K562 (cell line): Measurements from ENCODE around the gene SLC26A11. TPM values are rescaled to one million over a fixed set of nuclear protein-coding genes. Genes with fewer than 3 reads are reported as not detected.

Experiments used
- ATAC-seq: fragments of 200-7000 bp; cut with Tn5 transposase; 3 replicates; pipeline ENCODE4 v1.9.1; 2020; ENCODE audit warnings: moderate library complexity
- BruUV-seq: library from RNA; stranded (reverse); fragments of 400-500 nt; replicated peaks from 2 replicates; lab custom pipeline; 2021; lab: Mats Ljungman, UMichigan
- CTCF ChIA-PET: fragments of 300-600 bp; formaldehyde crosslinking; extraction: SDS; loops from one replicate; lab custom pipeline; 2021; ENCODE audit warnings: low intra/inter-chr PET ratio; lab: Yijun Ruan, JAX
- POLR2A ChIA-PET: fragments of 300-600, 350-650 bp; sonication (Branson Sonifier 250); formaldehyde crosslinking; extraction: SDS; loops from one replicate; lab custom pipeline; 2021; ENCODE audit warnings: antibody characterized with exemption, inconsistent platforms; lab: Yijun Ruan, JAX
- DNase-seq, 4 experiments: peaks; one replicate each; pipeline versions ENCODE4 v3.0.0 to v3.0.0-alpha.2; 2011 to 2018; ENCODE audit warnings: low spot score in 3 of 4, mixed read lengths in 3 of 4; ENCODE audit errors: extremely low read depth in 1 of 4
- FAIRE-seq: peaks from 2 replicates; lab custom pipeline; 2011; peaks lifted over from hg19 to GRCh38; lab: Jason Lieb, UNC
- H2AFZ ChIP-seq: 2 replicates; pipeline ENCODE4 v1.6.0; 2011; ENCODE audit warnings: low read depth, low read length, control low read depth, inconsistent platforms
- H3K27ac ChIP-seq: fragments of 200-600 bp; 3 replicates; pipeline ENCODE4 v1.8.0; 2011; ENCODE audit warnings: low read depth, mild to moderate bottlenecking, control low read depth, inconsistent platforms, low read length, moderate library complexity, mixed read lengths; ENCODE audit errors: extremely low read depth
- H3K27me3 ChIP-seq, 2 experiments: fragments of 300-600 bp in 1 of 2; 2 replicates in 1 of 2; 3 replicates in 1 of 2; pipeline versions ENCODE4 v1.6.0 to v1.8.0; 2011; ENCODE audit warnings: inconsistent platforms in 2 of 2, low read length in 2 of 2, mild to moderate bottlenecking in 1 of 2, mixed read lengths in 1 of 2, moderate library complexity in 1 of 2; ENCODE audit not compliant: control insufficient read depth in 2 of 2, insufficient read depth in 2 of 2
- H3K36me3 ChIP-seq: fragments of 300-600 bp; 3 replicates; pipeline ENCODE4 v1.8.0; 2011; ENCODE audit warnings: mild to moderate bottlenecking, low read length, inconsistent platforms; ENCODE audit not compliant: control insufficient read depth, insufficient read depth
- H3K4me1 ChIP-seq, 2 experiments: fragments of 200-600 bp in 1 of 2; replicated peaks in 1 of 2; 2 replicates in 1 of 2; 3 replicates in 1 of 2; pipeline versions ENCODE4 v1.5.1 to v1.8.0; 2011; ENCODE audit warnings: inconsistent platforms in 2 of 2, low read length in 2 of 2, mild to moderate bottlenecking in 1 of 2, mixed read lengths in 1 of 2, moderate library complexity in 1 of 2; ENCODE audit not compliant: control insufficient read depth in 2 of 2, insufficient read depth in 2 of 2
- H3K4me2 ChIP-seq: 2 replicates; pipeline ENCODE4 v1.6.1; 2011; ENCODE audit warnings: low read length, control low read depth, inconsistent platforms, mixed read lengths; ENCODE audit not compliant: insufficient read depth
- H3K4me3 ChIP-seq: fragments of 200-600 bp; sonication (generic), shearing (Covaris generic); 2 replicates; pipeline ENCODE4 v1.5.1; 2016; ENCODE audit warnings: control low read depth, inconsistent platforms
- H3K79me2 ChIP-seq: fragments of 200-600 bp; 3 replicates; pipeline ENCODE4 v1.8.0; 2011; ENCODE audit warnings: low read length, inconsistent platforms; ENCODE audit not compliant: control insufficient read depth, insufficient read depth
- H3K9ac ChIP-seq, 2 experiments: 2 replicates each; pipeline versions ENCODE4 v1.6.0 to v1.6.1; 2011; ENCODE audit warnings: low read depth in 2 of 2, low read length in 2 of 2, control low read depth in 1 of 2, inconsistent platforms in 1 of 2, mild to moderate bottlenecking in 1 of 2, mixed read lengths in 1 of 2; ENCODE audit not compliant: insufficient read depth in 1 of 2
- H3K9me1 ChIP-seq: one replicate; pipeline ENCODE4 v1.6.0; 2011; ENCODE audit warnings: inconsistent platforms, mild to moderate bottlenecking, low read length, moderate library complexity; ENCODE audit not compliant: control insufficient read depth, insufficient read depth
- H3K9me3 ChIP-seq: replicated peaks from 2 replicates; pipeline ENCODE4 v1.5.1; 2011; ENCODE audit warnings: low read depth, low read length, inconsistent platforms; ENCODE audit not compliant: control insufficient read depth, insufficient read depth
- H4K20me1 ChIP-seq: replicated peaks from 2 replicates; pipeline ENCODE4 v1.6.1; 2011; ENCODE audit warnings: low read length, inconsistent platforms, mixed read lengths; ENCODE audit not compliant: control insufficient read depth, insufficient read depth
- CBFA2T2 ChIP-seq: fragments of 450-650 bp; conservative IDR thresholded peaks from 2 replicates; pipeline ENCODE4 v1.6.1; 2017; ENCODE audit warnings: mild to moderate bottlenecking
- EHMT2 ChIP-seq: fragments of 450-650 bp; IDR thresholded peaks from 2 replicates; pipeline ENCODE4 v1.6.1; 2018; ENCODE audit warnings: antibody characterized with exemption
- GABPB1 ChIP-seq: sonication (generic); formaldehyde crosslinking; IDR thresholded peaks from 2 replicates; pipeline ENCODE4 v1.8.0; 2022; ENCODE audit warnings: mild to moderate bottlenecking, missing genetic modification reagents
- HDAC2 ChIP-seq: fragments of 450-650 bp; IDR thresholded peaks from 2 replicates; pipeline ENCODE4 v1.6.1; 2016; ENCODE audit warnings: mild to moderate bottlenecking
- MTA1 ChIP-seq: fragments of 450-650 bp; IDR thresholded peaks from 2 replicates; pipeline ENCODE4 v1.6.1; 2017; ENCODE audit warnings: borderline replicate concordance
- TAF7 ChIP-seq: fragments of 450-650 bp; IDR thresholded peaks from 2 replicates; pipeline ENCODE4 v1.6.1; 2016; ENCODE audit warnings: missing genetic modification characterization, missing compliant biosample characterization
- TCF3 ChIP-seq: sonication (generic); formaldehyde crosslinking; IDR thresholded peaks from 2 replicates; pipeline ENCODE4 v1.4.0; 2020; ENCODE audit warnings: mild to moderate bottlenecking, missing genetic modification reagents
- ZFX ChIP-seq: sonication (generic); formaldehyde crosslinking; IDR thresholded peaks from 2 replicates; pipeline ENCODE4 v1.8.0; 2022; ENCODE audit warnings: mild to moderate bottlenecking, missing genetic modification reagents, moderate library complexity
- ZHX1 ChIP-seq: fragments of 150-350 bp; conservative IDR thresholded peaks from 2 replicates; pipeline ENCODE4 v1.6.1; 2014; ENCODE audit warnings: low read length
- ZNF408 ChIP-seq: fragments of 250-450 bp; sonication (Bioruptor Pico); IDR thresholded peaks from 2 replicates; pipeline ENCODE4 v1.4.0; 2020; ENCODE audit warnings: low read depth, mild to moderate bottlenecking, moderate library complexity
- ZNF431 ChIP-seq: sonication (generic); formaldehyde crosslinking; IDR thresholded peaks from 2 replicates; pipeline ENCODE4 v1.8.0; 2022; ENCODE audit warnings: mild to moderate bottlenecking, missing genetic modification reagents
- ZNF436 ChIP-seq: fragments of 250-450, 450-650 bp; sonication (Bioruptor Pico); formaldehyde crosslinking; IDR thresholded peaks from 2 replicates; pipeline ENCODE4 v1.7.0; 2020; ENCODE audit warnings: mild to moderate bottlenecking
- ZNF592 ChIP-seq: fragments of 450-650 bp; IDR thresholded peaks from 2 replicates; pipeline ENCODE4 v1.6.1; 2017; ENCODE audit warnings: antibody characterized with exemption, mild to moderate bottlenecking
- ZNF707 ChIP-seq: fragments of 250-450 bp; sonication (Bioruptor Pico); conservative IDR thresholded peaks from 2 replicates; pipeline ENCODE4 v1.8.0; 2022; ENCODE audit warnings: inconsistent platforms, mild to moderate bottlenecking, moderate library complexity
- WGBS: fragments of 100-300 bp; shearing (Covaris generic); methylation state at CpG from one replicate; pipeline ENCODE4 v1.1.6; 2016; ENCODE audit warnings: low coverage, mixed read lengths; ENCODE audit not compliant: insufficient coverage; ENCODE audit errors: missing lambda C conversion rate; 5-methylcytosine and 5-hydroxymethylcytosine counted together
- in situ Hi-C: fragments of 300-500 bp; cut with MboI; formaldehyde crosslinking; loops from 4 replicates; pipeline ENCODE4 v1.15.0; 2018; ENCODE audit warnings: inconsistent platforms, mixed read lengths
- intact Hi-C: fragments of 100-400 bp; cut with micrococcal nuclease; formaldehyde crosslinking; loops from 2 replicates; pipeline ENCODE4 v1.14.2; 2022
- polyA plus RNA-seq, 8 experiments: library from polyadenylated mRNA; depleted of rRNA in 4 of 8; stranded (reverse) in 5 of 8; unstranded in 3 of 8; fragments of >200 nt; fragmentation: Nextera tagmentation in 2 of 8; fragmentation: Illumina TruSeq in 1 of 8; extraction: Ambion mirVana in 2 of 8; extraction: Trizol in 1 of 8; gene quantifications; 2 replicates each; pipeline versions ENCODE4 v1.2.1 to v1.2.3, GENCODE V29; 2011 to 2014; ENCODE audit warnings: inconsistent platforms in 1 of 8, missing spikeins in 1 of 8
- total RNA-seq, 7 experiments: library from RNA; depleted of rRNA in 6 of 7; stranded (reverse); fragments of >200 nt in 6 of 7; fragmentation: Illumina TruSeq in 2 of 7; extraction: Trizol in 2 of 7; gene quantifications; 2 replicates each; pipeline versions ENCODE4 v1.2.1 to v1.2.3, GENCODE V29; 2011 to 2021; ENCODE audit warnings: low replicate concordance in 1 of 7

The SLC26A11 gene
- total and polyA plus RNA-seq, 9 of the 15 experiments (the other 6 are each of a cell fraction or from before 2014, with no cell fraction given) = 0.06 to 3.1 (median 1.2) TPM; not detected in 1

- TF ChIP-seq ZNF592 (peak; percentile 48; the same call in 1 of the 2 replicates), TCF3 (CRISPR knock-in tag) (no peak)
Observed at GRCh38 chr17:80252871-80253270, 32.6 kb downstream of the SLC26A11 start (continued).

GRCh38 chr17:80253631-80254395 is 33.6 kb downstream of the SLC26A11 start:
- Histone ChIP-seq H3K27ac (peak overlapping the region; percentile 97), H4K20me1 (no peaks in the 10 kb centered on the region), H3K4me2 (no peak overlapping the region; the same call in 1 of the 2 replicates), H3K4me3 (no peak overlapping the region), H3K27me3 (no peaks in the 10 kb centered on the region), H2AFZ (peak overlapping the region; percentile 87), H3K9me1 (no peaks in the 10 kb centered on the region), H3K9me3 (no peaks in the 10 kb centered on the region), H3K36me3 (no peaks in the 10 kb centered on the region), H3K79me2 (no peaks in the 10 kb centered on the region; the same call in 2 of the 3 replicates), H3K9ac (peak overlapping the region; percentile 46 to 61), H3K4me1 (peaks cover 55 to 62% of the 10 kb centered on the region in 2 experiments)
- in situ Hi-C loops (no loop called here), intact Hi-C loops (loop anchor here (2.0 kb wide), 1 partner anchor 35 kb away; no protein-coding TSS in a partner anchor)
- POLR2A ChIA-PET = no interaction called here
- ATAC-seq = no peak
- CTCF ChIA-PET = no interaction called here
- no TSS peak for BruUV-seq
- WGBS = 73% methylated on average over 20 of the region's 21 CpGs
- peak in 1 of 4 experiments; percentile 17 for DNase-seq
- FAIRE-seq = no peak
- TF ChIP-seq ZNF431 (CRISPR knock-in tag) = no peak
- TF ChIP-seq ZNF408 = no peak
- TF ChIP-seq MTA1 = peak; percentile 14; the same call in 1 of the 2 replicates
- TF ChIP-seq CBFA2T2 = no peak
- TF ChIP-seq EHMT2 = peak; percentile 63; the same call in 1 of the 2 replicates
- no peak for TF ChIP-seq TAF7 (tag)
- TF ChIP-seq GABPB1 (CRISPR knock-in tag) = no peak
- TF ChIP-seq ZFX (CRISPR knock-in tag) = 0 out of 2 replicates have a peak, but pooled peaks have one; percentile 9
- no peak for TF ChIP-seq ZNF436 (CRISPR knock-in tag)
- no peak for TF ChIP-seq ZNF707 (CRISPR knock-in tag)
- TF ChIP-seq HDAC2 = no peak
- no peak for TF ChIP-seq ZHX1
